ENCODE measurements around the gene MYH7.

Gene MYH7

GRCh38 chr14:23385642-23386265 is 49.7 kb downstream of the MYH7 start:
- no peak for DNase-seq

- DNase-seq, result no peak
Observed at GRCh38 chr14:23385244-23385641, 50.2 kb downstream of the MYH7 start.

GRCh38 chr14:23384364-23385080 is 50.9 kb downstream of the MYH7 start:
- no peak for DNase-seq

GRCh38 chr14:23382731-23383440 is 52.6 kb downstream of the MYH7 start:
- no peak for DNase-seq

- DNase-seq, result no peak
Observed at GRCh38 chr14:23382276-23382675, 53.2 kb downstream of the MYH7 start.

GRCh38 chr14:23381871-23382270 is 53.6 kb downstream of the MYH7 start:
- DNase-seq, result no peak

GRCh38 chr14:23380976-23381375 is 54.5 kb downstream of the MYH7 start:
- DNase-seq, result no peak

- DNase-seq, result no peak
Observed at GRCh38 chr14:23380197-23380914, 55.1 kb downstream of the MYH7 start.

- DNase-seq, result peak; percentile 31
Observed at GRCh38 chr14:23379366-23380196, 55.9 kb downstream of the MYH7 start.

- no peak for DNase-seq
Observed at GRCh38 chr14:23378612-23379220, 56.7 kb downstream of the MYH7 start.

GRCh38 chr14:23377573-23378563 is 57.6 kb downstream of the MYH7 start:
- no peak for DNase-seq

GRCh38 chr14:23377198-23377550 is 58.3 kb downstream of the MYH7 start:
- no peak for DNase-seq

GRCh38 chr14:23376482-23377197 is 58.8 kb downstream of the MYH7 start, which contains the start of gene CMTM5:
CMTM5 (plus strand) TSS chr14:23377046; CDS start chr14:23377252, 206 bp downstream.
- no peak for DNase-seq

- DNase-seq, result no peak
Observed at GRCh38 chr14:23375527-23376251, 59.8 kb downstream of the MYH7 start.

- DNase-seq, result no peak
Observed at GRCh38 chr14:23373041-23373440, 62.4 kb downstream of the MYH7 start.

- no peak for DNase-seq
Observed at GRCh38 chr14:23372509-23372908, 63.0 kb downstream of the MYH7 start, which contains the start of gene IL25. IL25 (plus strand) TSS chr14:23372809.

- no peak for DNase-seq
Observed at GRCh38 chr14:23371865-23372264, 63.6 kb downstream of the MYH7 start.

GRCh38 chr14:23370221-23370620 is 65.2 kb downstream of the MYH7 start:
- DNase-seq, result no peak

- no peak for DNase-seq
Observed at GRCh38 chr14:23366426-23366921, 69.0 kb downstream of the MYH7 start.

Data from fibroblast of upper back skin (primary cell).